HG03469 (cell line): ENCODE data around the gene MICU1.
"Not testable (repeated sequence)": the region's sequence is repeated elsewhere in the genome, so short reads cannot be mapped to it uniquely, and the experiment has no call there.

ENCODE experiments used
- ATAC-seq: cut with Tn5 transposase; IDR thresholded peaks from one replicate; pipeline ENCODE4 v1.9.1; 2021; ENCODE audit warnings: mild to moderate bottlenecking, moderate library complexity, moderate number of reproducible peaks; ENCODE audit not compliant: unreplicated experiment

The MICU1 gene, protein sequence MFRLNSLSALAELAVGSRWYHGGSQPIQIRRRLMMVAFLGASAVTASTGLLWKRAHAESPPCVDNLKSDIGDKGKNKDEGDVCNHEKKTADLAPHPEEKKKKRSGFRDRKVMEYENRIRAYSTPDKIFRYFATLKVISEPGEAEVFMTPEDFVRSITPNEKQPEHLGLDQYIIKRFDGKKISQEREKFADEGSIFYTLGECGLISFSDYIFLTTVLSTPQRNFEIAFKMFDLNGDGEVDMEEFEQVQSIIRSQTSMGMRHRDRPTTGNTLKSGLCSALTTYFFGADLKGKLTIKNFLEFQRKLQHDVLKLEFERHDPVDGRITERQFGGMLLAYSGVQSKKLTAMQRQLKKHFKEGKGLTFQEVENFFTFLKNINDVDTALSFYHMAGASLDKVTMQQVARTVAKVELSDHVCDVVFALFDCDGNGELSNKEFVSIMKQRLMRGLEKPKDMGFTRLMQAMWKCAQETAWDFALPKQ

DNA sequence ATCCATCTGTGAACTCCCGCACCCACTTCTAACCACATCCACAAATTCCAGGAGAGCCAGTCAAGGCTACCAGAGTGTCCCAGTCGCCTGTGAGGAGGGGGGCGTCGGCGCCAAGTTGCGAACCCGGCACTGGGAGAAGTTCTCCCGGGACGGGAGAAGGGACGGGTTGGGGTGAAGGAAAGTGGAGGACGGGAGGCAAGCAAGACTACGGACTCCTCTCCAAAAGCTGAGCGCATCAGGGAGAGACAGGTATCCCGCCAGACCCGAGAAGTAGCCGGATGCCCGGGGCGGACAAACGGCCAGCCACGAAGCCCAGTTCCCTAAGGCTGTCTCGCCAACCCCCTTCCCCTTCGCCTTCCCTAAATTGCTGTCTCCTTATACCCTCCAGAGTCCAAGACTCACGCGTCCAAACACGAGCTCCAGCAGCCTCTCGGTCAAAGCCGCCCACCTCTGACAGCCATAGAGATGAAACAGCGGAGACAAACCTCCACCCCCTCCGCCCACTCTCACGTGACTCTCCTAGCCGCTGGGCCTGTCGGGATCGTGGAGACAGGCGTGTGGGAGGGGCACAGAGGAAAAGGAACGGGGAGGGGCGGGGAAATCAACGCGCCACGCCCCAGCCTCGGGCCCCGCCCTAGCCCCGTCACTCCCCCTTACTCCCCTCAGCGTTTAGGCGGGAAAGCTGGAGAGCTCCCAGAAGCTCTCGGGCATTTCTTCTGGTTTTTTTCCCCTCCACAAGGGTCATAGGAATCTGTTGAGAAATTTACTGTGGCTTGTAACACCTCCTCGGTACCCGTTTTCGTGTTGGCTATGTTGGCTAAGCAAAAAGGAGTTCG lies at the start of gene MICU1:
TSS of gene MICU1 (minus strand) at position 472 of the 836 bp plus-strand sequence. CDS start 59,286 bp downstream, outside the sequence.
- ATAC-seq: peak; percentile 75

DNA sequence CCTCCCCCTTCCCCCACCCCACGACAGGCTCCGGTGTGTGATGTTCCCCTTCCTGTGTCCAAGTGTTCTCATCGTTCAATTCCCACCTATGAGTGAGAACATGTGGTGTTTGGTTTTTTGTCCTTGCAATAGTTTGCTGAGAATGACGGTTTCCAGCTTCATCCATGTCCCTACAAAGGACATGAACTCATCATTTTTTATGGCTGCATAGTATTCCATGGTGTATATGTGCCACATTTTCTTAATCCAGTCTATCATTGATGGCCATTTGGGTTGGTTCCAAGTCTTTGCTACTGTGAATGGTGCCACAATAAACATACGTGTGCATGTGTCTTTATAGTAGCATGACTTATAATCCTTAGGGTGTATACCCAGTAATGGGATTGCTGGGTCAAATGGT lies 48.3 kb upstream of the MICU1 start:
- ATAC-seq: not testable (repeated sequence)

DNA sequence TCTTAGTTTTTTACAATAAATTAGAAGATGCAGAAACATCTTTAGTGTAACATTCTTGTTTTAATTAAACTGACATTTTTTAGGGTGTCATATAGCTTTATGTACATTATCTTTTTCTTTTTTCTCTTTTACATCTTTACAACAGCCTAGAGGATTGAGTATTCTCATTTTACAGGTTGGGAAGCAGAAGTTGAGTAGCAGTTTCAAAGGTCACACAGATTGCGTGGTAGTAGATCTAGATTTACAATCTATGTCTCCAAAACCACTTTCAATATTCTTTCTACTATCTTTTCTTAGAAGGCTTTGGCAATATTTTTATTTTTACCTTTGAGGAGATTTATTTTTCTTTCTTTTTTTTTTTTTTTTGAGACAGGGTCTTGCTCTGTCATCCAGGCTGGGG lies 47.4 kb upstream of the MICU1 start:
- ATAC-seq: no peak

DNA sequence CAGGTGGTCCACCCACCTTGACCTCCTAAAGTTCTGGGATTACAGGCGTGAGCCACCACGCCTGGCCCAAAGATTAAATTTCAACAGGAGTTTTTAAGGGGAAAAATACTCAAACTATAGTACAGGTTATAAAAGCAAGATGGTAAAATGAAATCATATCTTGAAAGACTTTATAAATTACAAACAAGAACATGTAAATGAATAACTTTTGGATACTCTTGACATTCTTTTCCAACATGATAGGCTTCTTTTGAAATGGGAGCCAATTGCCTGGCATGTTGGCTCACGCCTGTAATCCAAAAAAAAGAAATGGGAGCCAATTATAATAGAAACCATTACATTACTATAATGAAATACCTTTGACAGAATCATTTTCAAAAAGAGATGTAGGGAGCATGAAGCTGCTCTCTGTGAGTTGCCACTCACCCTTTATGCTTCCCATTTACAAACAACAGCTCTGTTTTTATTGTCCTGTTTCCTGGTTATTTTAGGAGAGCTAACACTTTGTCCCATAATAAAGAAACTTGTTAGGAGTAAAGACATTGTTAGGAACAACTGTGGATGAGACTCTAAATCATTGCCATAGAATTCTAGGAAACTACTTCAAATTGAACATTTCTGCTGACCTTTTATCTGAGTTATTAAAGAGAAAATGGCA lies 41.5 kb upstream of the MICU1 start:
- ATAC-seq: no peak

DNA sequence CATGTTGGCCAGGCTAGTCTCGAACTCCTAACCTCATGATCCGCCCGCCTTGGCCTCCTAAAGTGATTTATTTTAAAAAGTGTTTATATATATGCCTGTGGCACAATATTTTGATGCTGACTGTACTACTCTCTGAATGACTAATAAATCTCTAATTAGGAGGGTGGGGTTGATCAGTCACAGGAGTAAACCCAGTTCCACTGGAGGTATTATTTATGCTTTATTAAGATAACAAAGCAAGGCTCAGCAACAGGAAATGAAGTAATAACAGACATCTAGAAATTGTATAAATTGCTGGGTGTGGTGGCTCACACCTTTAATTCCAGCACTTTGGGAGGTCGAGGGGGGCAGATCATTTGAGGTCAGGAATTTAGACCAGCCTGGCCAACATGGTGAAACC lies 40.0 kb upstream of the MICU1 start:
- ATAC-seq: no peak

DNA sequence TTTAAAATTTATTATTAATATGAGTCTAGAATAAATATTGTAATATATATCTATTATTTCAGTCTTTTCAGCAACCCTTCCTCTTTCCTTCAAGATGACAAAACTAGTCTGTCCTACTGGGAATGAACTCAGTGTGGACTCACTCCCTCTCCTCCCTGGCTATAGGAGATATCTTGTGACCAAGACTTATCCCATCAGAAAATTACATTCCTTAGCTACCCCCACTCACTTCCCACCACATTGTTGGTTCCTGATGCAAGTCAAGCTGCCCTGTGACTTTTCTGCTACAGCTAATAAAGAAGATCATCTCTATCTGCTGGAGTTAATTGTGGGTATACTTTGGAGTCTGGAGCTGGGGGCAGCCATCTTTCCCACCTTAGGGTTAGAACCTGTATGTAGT lies 38.1 kb upstream of the MICU1 start:
- ATAC-seq: no peak

DNA sequence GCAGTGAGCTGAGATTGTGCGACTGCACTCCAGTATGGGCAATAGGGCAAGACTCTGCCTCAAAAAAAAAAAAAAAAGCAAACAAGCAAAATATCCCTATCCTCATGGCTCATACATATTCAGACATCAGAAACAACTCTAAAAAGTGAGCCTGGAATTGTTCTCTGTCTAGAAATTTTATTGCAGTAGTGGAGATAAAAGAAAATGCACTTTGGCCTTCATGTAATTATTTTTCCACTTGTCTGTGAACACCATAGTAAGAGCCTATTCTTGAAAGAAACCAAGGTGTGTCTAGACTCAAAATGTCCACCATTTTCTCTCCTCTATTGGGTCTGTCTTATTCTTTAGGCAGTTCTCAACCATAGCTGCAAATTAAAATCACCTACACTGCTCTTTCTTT lies 35.6 kb upstream of the MICU1 start:
- no peak for ATAC-seq

DNA sequence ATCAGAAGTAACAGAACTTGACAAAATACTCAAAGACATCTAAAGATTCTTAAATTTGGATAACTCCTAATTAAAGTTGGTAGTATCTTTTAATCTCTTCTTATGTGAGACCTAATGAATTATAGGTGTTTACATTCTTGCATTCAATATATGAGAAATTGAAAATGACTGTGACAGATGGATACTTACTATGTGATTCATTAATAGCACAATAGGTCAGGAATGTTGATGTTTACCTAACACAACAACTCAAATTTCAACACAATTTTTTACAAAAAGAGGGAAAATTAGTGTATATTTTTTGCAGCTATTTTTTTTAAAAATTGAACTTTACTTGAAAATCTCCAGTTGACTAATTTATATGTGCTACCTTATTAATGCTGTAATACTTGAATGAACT lies 34.3 kb upstream of the MICU1 start:
- ATAC-seq: no peak

DNA sequence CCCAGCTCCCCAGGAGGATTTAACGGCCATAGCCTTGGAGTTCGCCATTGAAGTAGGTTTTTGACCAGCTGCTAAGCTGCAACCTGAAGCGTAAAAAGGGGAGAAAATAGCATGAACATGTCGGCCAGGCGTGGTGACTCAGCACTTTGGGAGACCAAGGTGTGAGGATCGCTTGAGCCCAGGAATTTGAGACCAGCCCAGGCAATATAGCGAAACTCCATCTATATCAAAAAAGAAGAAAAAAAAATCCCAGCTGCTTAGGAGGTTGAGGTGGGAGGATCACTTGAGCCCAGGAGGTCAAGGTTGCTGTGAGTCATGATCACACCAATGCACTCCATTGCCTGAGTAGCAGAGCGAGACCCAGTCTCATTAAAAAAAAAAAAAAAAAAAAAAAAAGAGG lies 33.8 kb upstream of the MICU1 start:
- ATAC-seq: no peak

DNA sequence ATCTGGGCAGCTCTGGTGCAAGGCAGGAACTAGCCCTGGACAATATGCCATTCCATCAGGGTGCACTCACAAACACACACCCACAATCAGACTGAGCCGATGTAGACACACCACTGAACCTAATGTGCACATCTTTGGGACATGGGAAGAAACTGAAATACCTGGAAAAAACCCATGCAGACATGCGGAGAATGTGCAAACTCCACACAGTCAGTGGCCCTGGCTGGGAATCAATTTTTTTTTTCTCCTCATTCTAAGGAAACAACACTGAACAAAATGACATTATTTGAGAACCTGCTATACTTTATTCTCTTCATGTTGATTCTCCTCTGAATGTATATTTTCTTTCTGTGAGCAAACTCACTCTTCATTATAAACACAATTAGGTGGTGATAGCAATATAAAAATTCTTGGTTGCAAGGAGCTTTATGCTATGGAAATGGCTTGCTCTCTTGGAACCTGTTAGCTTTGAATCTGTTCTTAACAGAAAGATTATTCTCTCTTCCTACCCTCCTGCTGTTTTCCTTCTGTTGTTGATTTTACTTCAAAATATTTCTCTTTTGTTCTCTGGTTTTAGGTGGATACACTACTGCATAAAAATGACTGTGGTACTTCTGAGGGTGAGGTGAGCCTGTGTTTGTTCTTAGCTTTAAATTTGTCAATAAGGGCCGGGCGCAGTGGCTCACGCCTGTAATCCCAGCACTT lies 33.0 kb upstream of the MICU1 start:
- ATAC-seq: no peak

DNA sequence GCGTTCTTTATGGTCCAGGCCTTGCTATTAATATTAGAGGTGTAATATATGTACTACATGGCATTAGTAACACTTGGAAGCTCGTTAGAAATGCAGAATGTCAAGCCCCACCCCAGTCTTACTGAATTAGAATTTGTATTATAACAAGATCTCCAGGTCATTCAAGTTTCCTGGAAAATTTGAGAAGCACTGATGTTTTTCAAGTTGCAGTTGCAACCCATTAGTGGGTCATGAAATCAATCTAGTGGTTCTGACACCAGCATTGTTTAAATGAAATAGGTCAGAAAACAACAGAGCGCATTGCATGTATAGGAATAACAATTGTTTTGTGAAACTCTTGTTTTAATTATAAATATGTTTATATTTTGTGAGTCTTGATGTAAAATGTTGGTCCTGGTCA lies 28.8 kb upstream of the MICU1 start:
- no peak for ATAC-seq

DNA sequence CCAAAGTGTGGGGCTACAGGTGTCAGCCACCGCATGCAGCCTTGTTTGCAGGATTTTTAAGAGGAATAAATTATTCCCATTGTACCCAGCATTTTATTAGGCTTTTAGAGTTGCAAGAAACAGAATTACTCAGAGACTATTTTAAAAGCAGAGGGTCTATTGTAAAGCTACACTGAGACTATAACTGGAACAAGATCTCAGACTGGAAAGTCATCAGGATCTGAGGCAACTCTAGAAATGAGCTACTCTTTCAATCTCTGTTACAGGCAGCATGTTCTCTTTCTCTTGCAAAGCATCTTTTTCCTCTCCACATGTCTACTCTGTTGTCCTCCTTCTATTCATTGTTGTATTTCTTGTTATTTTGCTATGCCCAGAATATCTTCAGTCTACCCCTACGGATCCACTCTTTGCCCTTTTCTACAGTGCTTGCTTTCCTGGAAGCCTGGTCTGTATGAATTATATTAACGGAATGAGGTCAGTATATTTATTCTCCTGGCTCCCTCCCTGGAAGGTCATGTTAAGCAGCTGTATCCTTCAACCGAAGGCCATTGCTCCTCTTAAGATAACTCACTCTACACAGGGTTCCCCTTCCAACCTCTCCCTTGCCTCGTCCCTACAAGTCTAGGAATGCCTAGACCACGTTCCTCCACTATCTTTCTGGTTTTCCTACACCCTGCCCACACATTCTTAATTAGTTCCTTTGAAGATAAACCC lies 27.7 kb upstream of the MICU1 start:
- ATAC-seq: no peak

DNA sequence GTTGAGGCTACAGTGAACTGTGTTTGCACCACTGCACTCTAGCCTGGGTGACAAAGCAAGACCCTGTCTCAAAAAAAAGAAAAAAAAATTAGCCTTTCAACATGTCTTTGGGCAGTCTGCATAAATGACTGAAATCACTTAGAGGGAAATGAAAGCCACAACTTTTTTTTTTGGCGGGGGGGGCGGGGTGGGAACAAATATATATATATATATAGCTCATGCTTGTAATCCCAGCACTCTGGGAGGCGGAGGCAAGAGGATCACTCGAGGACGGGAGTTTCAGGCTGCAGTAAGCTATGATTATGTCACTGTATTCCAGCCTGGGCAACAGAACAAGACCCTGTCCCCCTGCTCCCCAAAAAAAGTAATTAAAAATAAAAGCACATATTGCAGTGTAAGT lies 23.4 kb upstream of the MICU1 start:
- no peak for ATAC-seq

DNA sequence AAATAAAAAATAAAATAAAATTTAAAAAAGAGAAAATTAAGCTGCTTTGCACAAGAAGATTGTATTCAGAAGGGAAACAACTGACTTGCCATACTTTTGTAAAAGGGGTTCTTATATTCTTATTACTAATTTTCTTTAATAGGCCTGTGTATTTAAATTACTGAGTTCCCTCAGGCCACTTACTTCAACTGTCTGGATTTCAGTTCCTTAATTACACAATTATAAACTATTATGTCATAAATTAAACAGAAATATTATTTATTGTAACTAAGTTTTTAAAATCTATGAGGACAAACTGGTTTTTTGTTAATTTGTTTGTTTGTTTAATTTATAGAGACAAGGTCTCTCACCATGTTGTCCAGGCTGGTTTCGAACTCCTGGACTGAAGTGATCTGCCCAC lies 22.4 kb upstream of the MICU1 start:
- ATAC-seq: no peak

DNA sequence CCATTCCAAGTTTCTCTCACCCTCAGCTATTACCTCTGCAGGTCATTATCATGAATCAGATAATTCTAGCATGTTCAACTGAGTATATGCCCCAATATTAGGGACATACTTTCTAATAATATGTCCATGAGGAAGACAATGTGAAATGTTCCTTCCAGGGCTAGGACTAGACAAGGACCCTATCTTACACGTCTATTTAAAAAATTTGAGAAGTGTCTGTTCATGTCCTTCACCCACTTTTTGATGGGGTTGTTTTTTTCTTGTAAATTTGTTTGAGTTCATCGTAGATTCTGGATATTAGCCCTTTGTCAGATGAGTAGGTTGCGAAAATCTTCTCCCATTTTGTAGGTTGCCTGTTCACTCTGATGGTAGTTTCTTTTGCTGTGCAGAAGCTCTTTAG lies 21.1 kb upstream of the MICU1 start:
- not testable (repeated sequence) for ATAC-seq

DNA sequence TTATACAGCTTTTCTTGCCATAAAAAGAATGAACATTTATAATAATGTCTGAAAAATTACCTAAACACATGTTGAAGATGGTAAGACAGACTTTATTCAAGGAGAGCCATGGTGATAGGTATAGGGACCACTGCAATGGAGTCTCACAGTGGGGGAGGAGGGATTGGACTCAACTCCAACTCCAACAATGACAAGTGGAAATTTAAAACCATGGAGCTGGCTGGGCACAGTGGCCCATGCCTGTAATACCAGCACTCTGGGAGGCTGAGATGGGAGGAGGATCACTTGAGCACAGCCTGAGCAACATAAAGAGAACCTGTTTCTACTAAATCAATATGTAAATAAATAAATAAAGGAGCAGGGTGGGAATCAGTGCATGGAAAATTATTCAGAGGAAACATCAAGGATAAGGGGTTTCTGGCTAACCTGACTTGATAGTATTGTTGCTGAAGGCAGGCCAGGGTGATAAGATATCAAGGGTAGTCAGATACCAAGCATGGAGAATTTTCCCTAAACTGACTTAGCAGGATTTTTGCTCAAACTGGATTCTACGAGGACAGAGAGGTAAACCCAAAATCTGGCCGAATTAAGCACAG lies 19.5 kb upstream of the MICU1 start:
- no peak for ATAC-seq

DNA sequence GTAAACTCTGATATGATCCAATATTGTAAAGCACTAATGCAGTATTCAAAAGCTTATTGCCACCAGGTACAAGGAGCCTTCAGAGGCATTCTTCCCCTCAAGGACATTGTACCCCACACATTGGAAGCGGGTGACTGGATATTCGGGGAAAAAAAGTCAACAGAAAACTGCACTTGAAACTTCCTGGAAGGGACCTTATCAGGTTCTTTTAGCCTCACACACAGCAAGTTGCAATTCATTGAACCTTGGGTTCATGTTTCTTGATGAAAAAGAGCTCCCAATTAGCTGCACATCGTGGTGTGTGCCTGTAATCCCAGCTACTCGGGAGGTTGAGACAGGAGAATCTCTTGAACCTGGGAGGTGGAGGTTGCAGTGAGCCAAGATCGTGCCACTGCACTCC lies 16.4 kb upstream of the MICU1 start:
- ATAC-seq: no peak

DNA sequence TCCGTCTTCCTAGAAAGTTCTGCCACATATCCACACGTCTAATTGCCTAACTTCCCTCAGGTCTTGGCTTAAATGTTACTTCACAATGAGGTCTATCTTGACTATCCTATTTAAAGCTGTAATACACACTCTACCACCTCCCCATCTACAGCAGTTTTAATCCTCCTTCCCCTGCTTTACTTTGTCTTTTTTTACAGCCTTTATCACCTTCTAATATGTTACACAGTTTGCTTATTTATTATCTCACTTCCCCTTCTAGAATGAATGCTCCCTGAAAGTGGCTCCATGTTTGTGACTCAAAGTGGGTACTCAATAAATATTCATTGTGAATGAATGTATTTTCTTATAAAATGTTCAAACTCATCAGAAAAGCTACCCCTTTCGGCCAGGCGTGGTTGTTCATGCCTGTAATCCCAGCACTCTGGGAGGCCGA lies 13.6 kb upstream of the MICU1 start:
- ATAC-seq: no peak

DNA sequence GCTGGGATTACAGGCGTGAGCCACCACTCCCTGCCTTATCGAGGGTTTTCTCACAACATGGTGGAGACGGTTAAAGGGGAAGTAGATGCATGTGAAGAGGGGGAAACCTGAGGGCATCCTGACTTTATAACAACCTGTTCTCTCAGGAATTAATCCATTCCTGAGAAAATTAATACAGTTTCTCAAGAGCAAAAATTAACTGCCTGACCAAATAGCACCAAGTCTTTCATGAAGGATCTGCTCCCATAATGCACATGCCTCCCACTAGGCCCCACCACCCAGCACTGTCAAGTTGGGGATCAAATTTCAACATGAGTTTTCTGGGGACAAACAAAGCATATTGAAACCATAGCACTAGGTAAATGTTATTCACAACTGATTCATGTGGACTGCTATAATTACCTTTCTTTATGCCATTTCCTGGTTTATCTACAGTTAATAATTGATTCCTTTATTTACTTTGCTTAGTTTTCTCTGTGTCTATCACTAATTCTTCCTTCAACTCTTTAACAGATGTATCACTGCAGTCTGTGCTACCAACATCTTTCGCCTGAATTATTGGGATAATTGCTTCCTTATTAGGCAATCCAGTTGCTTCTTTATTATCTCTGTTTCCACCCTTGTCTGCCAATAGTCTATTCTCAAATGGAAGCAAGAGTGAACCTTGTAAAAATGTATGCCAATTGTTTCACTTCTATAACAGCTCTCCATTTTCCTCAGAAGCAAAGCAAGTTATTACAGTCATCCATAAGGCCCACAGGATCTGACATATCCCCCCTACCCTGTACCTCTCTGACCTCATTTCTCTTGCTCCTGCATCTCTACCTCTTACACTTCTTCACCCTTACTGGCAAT lies 12.9 kb upstream of the MICU1 start:
- no peak for ATAC-seq
